Activated CD8-positive, alpha-beta T cell treated with anti-CD3 and anti-CD28 coated beads for 36 hours (primary cell): ENCODE measurements around the gene RELA. TPM values are rescaled to one million over a fixed set of nuclear protein-coding genes. Genes with fewer than 3 reads are reported as not detected.
"Not testable (repeated sequence)": the region's sequence is repeated elsewhere in the genome, so short reads cannot be mapped to it uniquely, and the experiment has no call there.

Source experiments
- ATAC-seq: fragments of 200-7000 bp; cut with Tn5 transposase; one replicate; pipeline ENCODE4 v1.10.0; 2021; ENCODE audit warnings: mild to moderate bottlenecking, moderate library complexity
- CTCF ChIA-PET: fragments of 350-600 bp; sonication (Branson Sonifier 250); formaldehyde crosslinking; loops from one replicate; lab custom pipeline; 2021; ENCODE audit warnings: antibody characterized with exemption; lab: Charles Lee
- POLR2A ChIA-PET: fragments of 350-600 bp; sonication (Branson Sonifier 250); formaldehyde crosslinking; loops from one replicate; lab custom pipeline; 2021; ENCODE audit warnings: antibody characterized with exemption; lab: Charles Lee
- DNase-seq: peaks from one replicate; pipeline ENCODE4 v3.0.0-alpha.2; 2020
- H3K27ac Mint-ChIP-seq: one replicate; pipeline ENCODE4 v1.8.0; 2021; ENCODE audit warnings: mild to moderate bottlenecking, mixed read lengths
- H3K27me3 Mint-ChIP-seq: one replicate; pipeline ENCODE4 v1.8.0; 2021; ENCODE audit warnings: mixed read lengths
- H3K36me3 Mint-ChIP-seq: one replicate; pipeline ENCODE4 v1.8.0; 2021; ENCODE audit warnings: low read depth, mixed read lengths
- H3K4me1 Mint-ChIP-seq: one replicate; pipeline ENCODE4 v1.8.0; 2021; ENCODE audit warnings: low read depth, mixed read lengths
- H3K4me3 Mint-ChIP-seq: one replicate; pipeline ENCODE4 v1.8.0; 2021; ENCODE audit warnings: mild to moderate bottlenecking, moderate library complexity, mixed read lengths
- H3K9me3 Mint-ChIP-seq: one replicate; pipeline ENCODE4 v1.8.0; 2021; ENCODE audit warnings: mixed read lengths
- intact Hi-C: fragments of 100-400 bp; cut with micrococcal nuclease; formaldehyde crosslinking; loops from one replicate; pipeline ENCODE4 v1.10.0; 2022
- total RNA-seq, 2 experiments: library from RNA; stranded (reverse); gene quantifications; one replicate each; pipeline ENCODE4 v1.2.3, GENCODE V29; 2021
- TF ChIP-seq, protein P1 (sequence below): fragments of 200-600 bp; IDR thresholded peaks from one replicate; pipeline ENCODE4 v1.8.0; 2022; ENCODE audit warnings: antibody characterized with exemption, mild to moderate bottlenecking

The RELA gene
- total RNA-seq, 2 experiments from 2014 or later: 65.6 to 72.5 TPM

DNA sequence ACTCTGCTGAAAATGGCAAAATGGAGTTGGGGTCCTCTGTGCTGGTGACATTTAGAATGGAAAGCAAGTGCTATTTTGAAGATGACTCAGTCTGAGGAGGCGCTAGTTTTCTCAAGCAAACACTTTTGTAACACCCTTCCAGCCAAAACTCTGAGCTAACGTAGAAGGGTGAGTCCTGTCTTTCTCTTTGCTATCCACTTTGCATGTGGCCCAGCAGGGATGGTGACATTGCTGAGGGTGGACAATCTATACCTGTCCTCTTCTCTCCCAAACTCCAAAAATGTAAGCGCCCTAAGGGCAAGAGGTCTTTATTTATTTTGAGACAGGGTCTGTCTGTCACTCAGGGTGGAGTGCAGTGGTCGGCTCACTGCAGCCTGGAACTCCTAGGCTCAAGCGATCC, 45.7 kb upstream of the RELA start:
- Mint-ChIP-seq H3K4me1 (peaks cover 18% of the 10 kb centered on the region), H3K9me3 (no peaks in the 10 kb centered on the region), H3K4me3 (no peak overlapping the region), H3K36me3 (peaks cover 11% of the 10 kb centered on the region), H3K27ac (no peak overlapping the region), H3K27me3 (no peaks in the 10 kb centered on the region)
- DNase-seq (no peak), ATAC-seq (no peak)
- TF ChIP-seq, protein P1, sequence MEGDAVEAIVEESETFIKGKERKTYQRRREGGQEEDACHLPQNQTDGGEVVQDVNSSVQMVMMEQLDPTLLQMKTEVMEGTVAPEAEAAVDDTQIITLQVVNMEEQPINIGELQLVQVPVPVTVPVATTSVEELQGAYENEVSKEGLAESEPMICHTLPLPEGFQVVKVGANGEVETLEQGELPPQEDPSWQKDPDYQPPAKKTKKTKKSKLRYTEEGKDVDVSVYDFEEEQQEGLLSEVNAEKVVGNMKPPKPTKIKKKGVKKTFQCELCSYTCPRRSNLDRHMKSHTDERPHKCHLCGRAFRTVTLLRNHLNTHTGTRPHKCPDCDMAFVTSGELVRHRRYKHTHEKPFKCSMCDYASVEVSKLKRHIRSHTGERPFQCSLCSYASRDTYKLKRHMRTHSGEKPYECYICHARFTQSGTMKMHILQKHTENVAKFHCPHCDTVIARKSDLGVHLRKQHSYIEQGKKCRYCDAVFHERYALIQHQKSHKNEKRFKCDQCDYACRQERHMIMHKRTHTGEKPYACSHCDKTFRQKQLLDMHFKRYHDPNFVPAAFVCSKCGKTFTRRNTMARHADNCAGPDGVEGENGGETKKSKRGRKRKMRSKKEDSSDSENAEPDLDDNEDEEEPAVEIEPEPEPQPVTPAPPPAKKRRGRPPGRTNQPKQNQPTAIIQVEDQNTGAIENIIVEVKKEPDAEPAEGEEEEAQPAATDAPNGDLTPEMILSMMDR: no peak
- POLR2A ChIA-PET: no interaction called here
- CTCF ChIA-PET: interaction anchor here (0.9 to 1.9 kb wide), 2 partner anchors 71 to 109 kb away, joined by 3 to 5 read pairs; no protein-coding TSS in a partner anchor
- intact Hi-C loops: no loop called here

- ChIA-PET POLR2A (interaction anchor here (1.2 kb wide), 1 partner anchor 11 kb away, joined by 3 read pairs; no protein-coding TSS in a partner anchor), CTCF (interaction anchor here (1.1 to 1.4 kb wide), 2 partner anchors 15 to 112 kb away, joined by 3 read pairs; no protein-coding TSS in a partner anchor)
- intact Hi-C loops, H3K36me3 Mint-ChIP-seq, H3K9me3 Mint-ChIP-seq, H3K27me3 Mint-ChIP-seq, DNase-seq, H3K27ac Mint-ChIP-seq, ATAC-seq: not testable (repeated sequence)
- Mint-ChIP-seq H3K4me1 (peaks cover 10% of the 10 kb centered on the region), H3K4me3 (peak overlapping the region; percentile 20)
Measured at GRCh38 chr11:65707002-65707401, 44.3 kb upstream of the RELA start.

DNA sequence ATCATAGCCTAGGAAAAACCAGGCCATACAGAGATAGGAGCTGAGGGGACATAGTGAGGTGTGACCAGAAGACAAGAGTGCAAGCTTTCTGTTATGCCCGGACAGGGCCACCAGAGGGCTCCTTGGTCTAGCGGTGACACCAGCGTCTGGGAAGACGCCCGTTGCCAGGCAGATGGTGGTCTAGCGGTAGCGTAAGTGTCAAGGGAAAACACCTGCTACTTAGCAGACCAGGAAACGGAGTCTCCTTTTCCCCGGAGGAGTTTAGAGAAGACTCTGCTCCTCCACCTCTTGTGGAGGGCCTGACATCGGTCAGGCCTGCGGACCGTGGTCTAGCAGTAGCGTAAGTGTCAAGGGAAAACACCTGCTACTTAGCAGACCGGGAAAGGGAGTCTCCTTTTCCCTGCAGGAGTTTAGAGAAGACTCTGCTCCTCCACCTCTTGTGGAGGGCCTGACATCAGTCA, 43.6 kb upstream of the RELA start:
- TF ChIP-seq, protein P1: peak; percentile 69
- peak; percentile 30 for ATAC-seq
- H3K9me3 Mint-ChIP-seq, H3K27me3 Mint-ChIP-seq, H3K36me3 Mint-ChIP-seq, H3K27ac Mint-ChIP-seq, intact Hi-C loops: not testable (repeated sequence)
- Mint-ChIP-seq H3K4me3 (peak overlapping the region; percentile 20), H3K4me1 (peaks cover 10% of the 10 kb centered on the region)
- POLR2A ChIA-PET: interaction anchor here (0.6 to 1.2 kb wide), 2 partner anchors 12 to 111 kb away, joined by 3 read pairs; no protein-coding TSS in a partner anchor
- CTCF ChIA-PET: interaction anchor here (0.6 to 4.0 kb wide), 19 partner anchors 12 to 316 kb away, joined by 3 to 18 read pairs (median 4); partner anchors contain the start of genes FIBP and RNASEH2C
- DNase-seq: peak; percentile 94

DNA sequence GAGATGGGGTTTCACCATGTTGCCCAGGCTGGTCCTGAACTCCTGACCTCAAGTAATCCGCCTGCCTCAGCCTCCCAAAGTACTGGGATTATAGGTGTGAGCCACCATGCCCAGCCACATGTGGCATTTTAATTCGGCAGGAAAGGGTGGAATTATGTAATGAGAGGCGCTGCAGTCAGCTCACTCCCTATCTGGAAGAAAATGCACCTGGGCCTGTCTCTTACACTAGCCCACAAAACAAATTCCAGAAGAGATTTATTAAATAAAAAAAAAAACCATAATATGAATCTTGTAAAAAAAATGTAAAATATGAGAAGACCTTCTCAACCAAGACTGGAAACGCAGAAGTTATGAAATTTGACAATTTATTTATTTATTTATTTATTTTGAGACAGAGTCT, 41.1 kb upstream of the RELA start:
- H3K36me3 Mint-ChIP-seq: no peaks in the 10 kb centered on the region
- TF ChIP-seq, protein P1: no peak
- POLR2A ChIA-PET: no interaction called here
- intact Hi-C loops: no loop called here
- no peak for ATAC-seq
- no peaks in the 10 kb centered on the region for H3K9me3 Mint-ChIP-seq
- CTCF ChIA-PET: interaction anchor here (1.0 to 4.0 kb wide), 6 partner anchors 8 to 114 kb away, joined by 3 to 18 read pairs (median 8); partner anchors contain the start of gene RNASEH2C
- H3K27ac Mint-ChIP-seq: no peak overlapping the region
- H3K4me1 Mint-ChIP-seq: peaks cover 7% of the 10 kb centered on the region
- H3K4me3 Mint-ChIP-seq: no peak overlapping the region
- H3K27me3 Mint-ChIP-seq: peaks cover 1% of the 10 kb centered on the region
- no peak for DNase-seq

DNA sequence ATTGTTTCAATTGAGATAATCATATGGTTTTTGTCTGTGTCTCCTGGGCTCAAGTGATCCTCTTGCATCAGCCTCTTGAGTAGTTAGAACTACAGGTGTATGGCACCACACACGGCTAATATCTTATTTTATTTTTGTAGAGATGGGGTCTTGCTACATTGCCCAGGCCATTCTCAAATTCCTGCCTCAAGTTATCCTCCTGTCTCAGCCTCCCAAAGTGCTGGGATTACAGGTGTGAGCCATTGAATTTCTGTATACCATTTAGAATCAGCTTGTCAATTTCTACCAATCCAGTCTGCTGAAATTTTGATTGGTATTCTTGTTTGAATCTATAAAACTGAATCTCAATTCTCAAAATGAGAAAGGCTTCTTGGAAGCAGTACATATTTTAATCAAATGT, 39.0 kb upstream of the RELA start:
- no peaks in the 10 kb centered on the region for H3K9me3 Mint-ChIP-seq
- ChIA-PET CTCF (interaction anchor here (1.4 kb wide), 1 partner anchor 10 kb away, joined by 3 read pairs; the partner anchor contains the start of gene KAT5), POLR2A (no interaction called here)
- H3K4me3 Mint-ChIP-seq: no peak overlapping the region
- no peak overlapping the region for H3K27ac Mint-ChIP-seq
- DNase-seq (no peak), ATAC-seq (no peak)
- TF ChIP-seq, protein P1: no peak
- H3K27me3 Mint-ChIP-seq: peaks cover 1% of the 10 kb centered on the region
- no peaks in the 10 kb centered on the region for H3K36me3 Mint-ChIP-seq
- intact Hi-C loops: no loop called here
- H3K4me1 Mint-ChIP-seq: peaks cover 1% of the 10 kb centered on the region
